Psoas muscle (tissue), 8 donors: ENCODE results near the gene NXPE4. TPM values are rescaled to one million over a fixed set of nuclear protein-coding genes. Genes with fewer than 3 reads are reported as not detected.

ENCODE experiments used
- ATAC-seq, 4 donors: fragments of 200-7000 bp; cut with Tn5 transposase; one replicate each; pipeline ENCODE4 v1.9.1; 2020; ENCODE audit warnings: moderate library complexity in 3 of 4, mild to moderate bottlenecking in 2 of 4
- DNase-seq, 2 donors: peaks; one replicate each; pipeline ENCODE4 v3.0.0-alpha.2; 2020
- H3K27ac ChIP-seq: fragments of 200-600 bp; one replicate; pipeline ENCODE4 v1.8.0; 2022
- H3K27me3 ChIP-seq, 3 donors: fragments of 200-600 bp in 1 of 3; one replicate each; pipeline versions ENCODE4 v1.6.1 to v1.8.0; 2013 to 2022; ENCODE audit warnings: low read length in 2 of 3, mild to moderate bottlenecking in 2 of 3, moderate library complexity in 1 of 3; ENCODE audit not compliant: insufficient read depth in 3 of 3
- H3K36me3 ChIP-seq, 2 donors: fragments of 200-600 bp in 1 of 2; one replicate each; pipeline versions ENCODE4 v1.6.1 to v1.8.0; 2013 to 2022; ENCODE audit warnings: low read depth in 1 of 2, mild to moderate bottlenecking in 1 of 2, moderate library complexity in 1 of 2; ENCODE audit not compliant: insufficient read depth in 1 of 2
- H3K4me1 ChIP-seq: fragments of 200-600 bp; one replicate; pipeline ENCODE4 v1.8.0; 2022
- H3K4me3 ChIP-seq: fragments of 200-600 bp; one replicate; pipeline ENCODE4 v1.8.0; 2022; ENCODE audit warnings: mild to moderate bottlenecking
- H3K9me3 ChIP-seq: fragments of 200-600 bp; one replicate; pipeline ENCODE4 v1.8.0; 2022
- CTCF ChIP-seq: fragments of 200-600 bp; IDR thresholded peaks from one replicate; pipeline ENCODE4 v1.8.0; 2022; ENCODE audit warnings: antibody characterized with exemption
- WGBS, 3 donors: extraction: QIAGEN DNeasy Blood & Tissue Kit; methylation state at CpG; one replicate each; pipeline versions ENCODE4 v1.1.6 to v1.1.7; 2013; 5-methylcytosine and 5-hydroxymethylcytosine counted together
- intact Hi-C, 2 donors: fragments of 100-400 bp; cut with DNase I; formaldehyde crosslinking; loops; one replicate each; pipeline versions ENCODE4 v1.11.0 to v1.14.2; 2022
- polyA plus RNA-seq, 3 donors: library from polyadenylated mRNA; stranded (reverse); fragments of 200-250 nt; gene quantifications; one replicate each; pipeline ENCODE4 v1.2.3, GENCODE V29; 2013
- total RNA-seq, 4 donors: library from RNA; stranded (reverse); fragmentation: NEBNext Ultra II Directional in 2 of 4; extraction: Animal tissue kit (Norgen Biotek cat#: 25700) in 2 of 4; gene quantifications; one replicate each; pipeline versions ENCODE4 v1.2.1 to v1.2.4, GENCODE V29; 2021 to 2023
- donor health status: healthy with polysubstance abuse.
- donor health status: DM: no; HTN: no; CAD: no; lungs with moderate emphysema.
- donor health status: Bipolar disorder and iron deficiency.
- donor health status: healthy.
- donor health status: DM: yes; HTN: yes; CAD: no.
- donor health status: DM: no; HTN: no; CAD: no.
- donor health status: DM: no; HTN: no; CAD: no.
- donor health status: DM: yes; HTN: yes; CAD: no.

The NXPE4 gene
- total and polyA plus RNA-seq, 7 donors, result not detected

DNA sequence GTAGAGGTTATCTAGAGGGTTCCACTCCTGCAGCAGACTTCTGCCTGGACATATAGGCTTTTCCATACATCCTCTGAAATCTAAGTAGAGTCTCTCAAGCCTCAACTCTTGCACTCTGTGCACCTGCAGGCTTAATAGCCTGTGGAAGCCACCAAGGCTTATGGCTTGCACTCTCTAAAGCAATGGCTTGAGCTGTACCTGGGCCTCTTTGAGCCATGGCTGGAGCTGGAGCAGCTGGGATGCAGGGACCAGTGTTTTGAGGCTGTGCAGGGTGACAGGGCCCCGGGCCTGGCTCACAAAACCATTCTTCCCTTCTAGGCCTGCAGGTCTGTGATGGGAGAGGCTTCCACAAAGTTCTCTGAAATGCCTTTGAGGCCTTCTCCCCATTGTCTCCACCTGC lies 2.9 kb upstream of the NXPE4 start:
- 70 to 100% (median 80%) methylated on average over 1 of the region's 1 CpG for WGBS, 3 donors
- intact Hi-C loops, result no loop called here
- Histone ChIP-seq H3K9me3 (no peaks in the 10 kb centered on the region), H3K36me3 (no peaks in the 10 kb centered on the region), H3K27me3 (no peaks in the 10 kb centered on the region), H3K4me3 (no peak overlapping the region), H3K27ac (no peak overlapping the region), H3K4me1 (no peaks in the 10 kb centered on the region)
- no peak for ATAC-seq
- no peak for DNase-seq
- no peak for TF ChIP-seq CTCF

- Histone ChIP-seq H3K4me1 (no peaks in the 10 kb centered on the region), H3K9me3 (no peaks in the 10 kb centered on the region), H3K27me3 (no peaks in the 10 kb centered on the region), H3K27ac (no peak overlapping the region), H3K4me3 (no peak overlapping the region), H3K36me3 (no peaks in the 10 kb centered on the region)
- ATAC-seq (no peak), DNase-seq (no peak)
- WGBS, 3 donors, result 31 to 53% (median 40%) methylated on average over 1 of the region's 1 CpG
- intact Hi-C loops, result no loop called here
- no peak for TF ChIP-seq CTCF
Observed at GRCh38 chr11:114596175-114596919, 761 bp upstream of the NXPE4 start.

DNA sequence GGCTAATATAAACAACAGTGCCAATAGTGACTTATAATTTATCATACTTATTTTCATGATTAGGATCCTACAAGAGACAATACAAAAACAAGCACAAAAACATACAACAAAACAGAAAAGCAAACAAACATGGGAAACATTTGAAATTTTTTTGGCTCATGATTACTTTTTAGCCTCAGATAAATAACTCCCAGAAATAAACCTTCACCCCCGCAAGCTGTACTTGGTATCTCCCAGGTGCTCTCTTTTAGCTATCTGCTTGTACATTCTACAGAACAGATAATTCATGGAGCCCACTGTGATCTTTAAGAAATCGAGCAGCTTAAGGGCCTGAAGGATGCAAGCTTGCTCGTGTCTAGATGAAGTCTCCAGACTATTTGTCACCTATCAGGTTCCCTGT lies 883 bp downstream of the NXPE4 start:
- no peak for TF ChIP-seq CTCF
- intact Hi-C loops, result no loop called here
- 65 to 71% (median 66%) methylated on average over 3 of the region's 3 CpGs for WGBS, 3 donors
- Histone ChIP-seq H3K36me3 (no peaks in the 10 kb centered on the region), H3K4me1 (no peaks in the 10 kb centered on the region), H3K27ac (no peak overlapping the region), H3K27me3 (no peaks in the 10 kb centered on the region), H3K9me3 (no peaks in the 10 kb centered on the region), H3K4me3 (no peak overlapping the region)
- ATAC-seq (no peak), DNase-seq (no peak)

DNA sequence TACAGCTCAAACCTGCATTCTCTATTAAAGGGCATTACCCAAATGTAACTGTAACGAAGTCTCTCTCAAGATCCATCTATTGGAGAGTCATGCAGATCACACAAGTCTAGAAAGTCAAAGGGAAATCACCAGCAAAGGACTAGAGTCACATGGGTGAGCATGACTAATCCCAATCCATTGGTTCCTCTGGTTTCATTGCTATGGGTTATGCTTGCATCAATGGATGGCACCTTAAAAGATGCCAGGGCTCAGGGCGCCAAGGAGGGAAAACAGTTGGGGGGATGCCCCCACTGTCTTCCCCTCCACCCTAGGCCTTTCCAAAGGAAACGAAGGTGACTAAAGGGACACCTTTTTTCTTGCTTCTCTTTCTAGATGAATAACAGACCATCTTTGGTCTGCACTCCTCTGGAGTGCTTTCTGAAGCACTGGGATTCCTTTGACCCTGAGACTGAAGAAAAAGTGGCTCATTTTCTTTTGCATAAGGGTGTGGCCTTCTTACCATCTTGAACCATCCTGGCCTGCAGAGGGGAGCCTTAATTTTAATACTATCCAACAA lies 8.1 kb downstream of the NXPE4 start:
- 83 to 86% (median 85%) methylated on average over 3 of the region's 3 CpGs for WGBS, 3 donors
- ATAC-seq (no peak), DNase-seq (no peak)
- Histone ChIP-seq H3K27me3 (no peaks in the 10 kb centered on the region), H3K27ac (no peak overlapping the region), H3K36me3 (no peaks in the 10 kb centered on the region), H3K4me3 (no peak overlapping the region), H3K9me3 (peaks cover 9% of the 10 kb centered on the region), H3K4me1 (no peaks in the 10 kb centered on the region)
- intact Hi-C loops, result no loop called here
- TF ChIP-seq CTCF, result no peak
